ENCODE results near the gene HOXB1.

DNA sequence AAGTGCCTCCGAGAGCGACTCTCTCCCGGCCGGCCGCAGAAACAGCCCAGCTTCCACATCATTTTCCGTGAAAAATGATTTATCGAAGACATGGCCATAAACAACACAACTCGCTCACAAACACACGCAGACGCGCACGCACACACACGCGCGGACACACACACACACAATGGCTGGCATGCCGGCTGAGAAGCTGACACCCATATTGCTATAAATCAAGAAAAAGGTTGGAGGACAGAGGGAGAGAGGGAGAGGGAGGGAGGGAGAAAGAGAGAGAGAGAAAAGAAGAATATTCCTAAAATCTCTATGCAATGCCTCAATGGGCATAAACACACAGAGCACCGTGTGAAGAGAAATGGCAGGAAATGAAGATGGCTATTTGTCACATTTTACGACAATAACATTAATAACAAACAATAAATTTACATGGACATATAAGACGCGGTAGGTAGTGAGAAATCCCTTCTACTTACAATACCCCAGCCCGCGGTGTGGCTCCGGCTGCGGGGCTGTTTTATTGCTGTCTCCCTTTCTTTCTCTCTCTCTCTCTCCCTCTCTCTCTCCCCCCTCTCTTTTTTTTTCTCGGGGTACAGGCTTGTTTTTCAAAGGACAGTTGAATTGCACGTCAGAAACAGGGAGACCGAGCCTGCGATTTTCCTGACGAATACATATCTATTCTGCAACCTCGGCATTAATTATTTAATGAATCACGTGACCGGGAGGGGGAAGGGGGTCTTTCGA is 37.9 kb upstream of the HOXB1 start:
- TF ChIP-seq TCF7L2 (IDR thresholded peaks at IDR 0.05; ENCODE audit: low read depth, low read length) (no peak), POLR2AphosphoS5 (IDR thresholded peaks at IDR 0.05; ENCODE audit: low read depth, low read length) (peak; percentile 58; the same call in 1 of the 2 replicates)
